A549 (cell line): Measurements from ENCODE around the gene ZDHHC16. TPM values are rescaled to one million over a fixed set of nuclear protein-coding genes. Genes with fewer than 3 reads are reported as not detected.

Source experiments
- ATAC-seq, 2 experiments: fragments of 200-7000 bp in 1 of 2; fragments of >200 bp in 1 of 2; cut with Nextera tagmentation in 1 of 2; cut with Tn5 transposase in 1 of 2; 3 replicates each; pipeline versions ENCODE4 v1.8.0 to v1.9.1; 2018 to 2020; ENCODE audit warnings: mild to moderate bottlenecking in 1 of 2, moderate library complexity in 1 of 2
- CTCF ChIA-PET: fragments of 300-600 bp; sonication (Branson Sonifier 250); formaldehyde crosslinking; extraction: SDS; loops from one replicate; lab custom pipeline; 2021; ENCODE audit warnings: antibody characterized with exemption, inconsistent platforms; lab: Yijun Ruan, JAX
- POLR2A ChIA-PET: fragments of 350-600 bp; formaldehyde crosslinking; extraction: SDS; loops from one replicate; lab custom pipeline; 2021; ENCODE audit warnings: antibody characterized with exemption, inconsistent platforms; lab: Yijun Ruan, JAX
- DNase-seq, 2 experiments: peaks; one replicate each; pipeline versions ENCODE4 v3.0.0 to v3.0.0-alpha.2; 2011 to 2016; ENCODE audit warnings: low read depth in 1 of 2, low spot score in 1 of 2
- FAIRE-seq: peaks from 2 replicates; lab custom pipeline; 2011; peaks lifted over from hg19 to GRCh38; lab: Jason Lieb, UNC
- H3K27ac ChIP-seq, 2 experiments: fragments of >200 bp; sonication (Bioruptor Twin); formaldehyde crosslinking; 3 replicates each; pipeline ENCODE4 v1.5.1; 2016 to 2017
- H3K4me1 ChIP-seq: fragments of >200 bp; sonication (Bioruptor Twin); formaldehyde crosslinking; 3 replicates; pipeline ENCODE4 v1.6.1; 2016
- H3K4me2 ChIP-seq: fragments of >200 bp; sonication (Bioruptor Twin); formaldehyde crosslinking; 3 replicates; pipeline ENCODE4 v1.6.1; 2016
- H3K4me3 ChIP-seq: fragments of >200 bp; sonication (Bioruptor Twin); formaldehyde crosslinking; 3 replicates; pipeline ENCODE4 v1.5.1; 2016
- H3K9me3 ChIP-seq: fragments of >200 bp; sonication (Bioruptor Twin); formaldehyde crosslinking; 3 replicates; pipeline ENCODE4 v1.6.1; 2016
- BCL3 ChIP-seq: fragments of >200 bp; sonication (Bioruptor Twin); formaldehyde crosslinking; IDR thresholded peaks from 3 replicates; pipeline ENCODE4 v1.6.1; 2016
- CEBPB ChIP-seq, 2 experiments: fragments of >200 bp in 1 of 2; sonication (Bioruptor Twin) in 1 of 2; formaldehyde crosslinking in 1 of 2; IDR thresholded peaks; 2 replicates each; pipeline ENCODE4 v1.6.1; 2012 to 2016
- CHD2 ChIP-seq: fragments of 150-350 bp; IDR thresholded peaks from 2 replicates; pipeline ENCODE4 v1.6.1; 2014; ENCODE audit warnings: low read length; ENCODE audit not compliant: partially characterized antibody
- CTCF ChIP-seq: fragments of >200 bp; sonication (Bioruptor Twin); formaldehyde crosslinking; IDR thresholded peaks from 3 replicates; pipeline ENCODE4 v1.5.1; 2016
- EP300 ChIP-seq, 2 experiments: fragments of >200 bp; sonication (Bioruptor Twin); formaldehyde crosslinking; IDR thresholded peaks; 2 replicates in 1 of 2; 3 replicates in 1 of 2; pipeline ENCODE4 v1.6.1; 2016 to 2017
- ESRRA ChIP-seq: fragments of 150-350 bp; IDR thresholded peaks from 2 replicates; pipeline ENCODE4 v1.6.1; 2014; ENCODE audit warnings: mild to moderate bottlenecking, low read length, borderline replicate concordance
- FOSB ChIP-seq: fragments of 250-450 bp; sonication (Bioruptor Pico); IDR thresholded peaks from 2 replicates; pipeline ENCODE4 v1.5.0; 2020; ENCODE audit warnings: mild to moderate bottlenecking, moderate library complexity
- FOSL2 ChIP-seq, 2 experiments: fragments of 450-650 bp in 1 of 2; fragments of >200 bp in 1 of 2; sonication (Bioruptor Twin) in 1 of 2; formaldehyde crosslinking; IDR thresholded peaks; 2 replicates each; pipeline versions ENCODE4 v1.5.0 to v1.6.1; 2016 to 2020; ENCODE audit warnings: mild to moderate bottlenecking in 1 of 2, moderate library complexity in 1 of 2
- FOXS1 ChIP-seq: fragments of 250-450 bp; sonication (Bioruptor Pico); IDR thresholded peaks from 2 replicates; pipeline ENCODE4 v1.5.0; 2020; ENCODE audit warnings: mild to moderate bottlenecking, moderate library complexity
- GATA3 ChIP-seq: IDR thresholded peaks from 2 replicates; pipeline ENCODE4 v1.6.1; 2012; ENCODE audit warnings: borderline replicate concordance
- HEYL ChIP-seq: fragments of 250-450 bp; sonication (Bioruptor Pico); IDR thresholded peaks from 2 replicates; pipeline ENCODE4 v1.8.0; 2021; ENCODE audit warnings: mild to moderate bottlenecking, moderate library complexity
- HOXB5 ChIP-seq: fragments of 250-450 bp; sonication (Bioruptor Pico); IDR thresholded peaks from 2 replicates; pipeline ENCODE4 v1.5.0; 2020; ENCODE audit warnings: mild to moderate bottlenecking, moderate library complexity
- KDM1A ChIP-seq: fragments of 200-600 bp; sonication (generic); IDR thresholded peaks from 2 replicates; pipeline ENCODE4 v1.6.1; 2016; ENCODE audit warnings: low read depth, mild to moderate bottlenecking
- KDM5A ChIP-seq: fragments of 200-600 bp; sonication (generic); IDR thresholded peaks from 2 replicates; pipeline ENCODE4 v1.6.1; 2016; ENCODE audit warnings: antibody characterized with exemption, mild to moderate bottlenecking
- MAZ ChIP-seq: fragments of 150-350 bp; IDR thresholded peaks from 2 replicates; pipeline ENCODE4 v1.6.1; 2014; ENCODE audit warnings: antibody characterized with exemption, low read depth, low read length, borderline replicate concordance
- MYC ChIP-seq: IDR thresholded peaks from 2 replicates; pipeline ENCODE4 v1.6.1; 2012; ENCODE audit warnings: mild to moderate bottlenecking, inconsistent platforms, low read length, improper control_type of control experiment, borderline replicate concordance
- NFE2L2 ChIP-seq: fragments of 150-350 bp; conservative IDR thresholded peaks from 2 replicates; pipeline ENCODE4 v1.6.1; 2014; ENCODE audit warnings: low read length
- PBX3 ChIP-seq: IDR thresholded peaks from 2 replicates; pipeline ENCODE4 v1.6.1; 2012
- RAD21 ChIP-seq, 2 experiments: fragments of >200 bp in 1 of 2; sonication (Bioruptor Twin) in 1 of 2; formaldehyde crosslinking in 1 of 2; IDR thresholded peaks in 1 of 2; conservative IDR thresholded peaks in 1 of 2; 2 replicates in 1 of 2; 3 replicates in 1 of 2; pipeline ENCODE4 v1.6.1; 2012 to 2018; ENCODE audit warnings: inconsistent platforms in 1 of 2
- RCOR1 ChIP-seq: fragments of 150-350 bp; IDR thresholded peaks from 2 replicates; pipeline ENCODE4 v1.6.1; 2014; ENCODE audit warnings: antibody characterized with exemption, low read length, low read depth
- REST ChIP-seq: fragments of 200-600 bp; sonication (generic); IDR thresholded peaks from 2 replicates; pipeline ENCODE4 v1.6.1; 2016; ENCODE audit warnings: antibody characterized with exemption, mild to moderate bottlenecking, moderate library complexity
- RNF2 ChIP-seq: fragments of 200-600 bp; sonication (generic); IDR thresholded peaks from 2 replicates; pipeline ENCODE4 v1.6.1; 2016; ENCODE audit warnings: low read depth, mild to moderate bottlenecking, antibody characterized with exemption, moderate library complexity, borderline replicate concordance
- SMC3 ChIP-seq: fragments of >200 bp; sonication (Bioruptor Twin); formaldehyde crosslinking; IDR thresholded peaks from 3 replicates; pipeline ENCODE4 v1.6.1; 2018; ENCODE audit warnings: inconsistent platforms
- TP53 ChIP-seq: fragments of 250-450 bp; sonication (Bioruptor Pico); IDR thresholded peaks from 2 replicates; pipeline ENCODE4 v1.5.0; 2021; ENCODE audit warnings: mild to moderate bottlenecking, moderate library complexity
- ZC3H11A ChIP-seq: fragments of 450-650 bp; IDR thresholded peaks from 2 replicates; pipeline ENCODE4 v1.6.1; 2014; ENCODE audit warnings: antibody characterized with exemption, mild to moderate bottlenecking
- ZNF302 ChIP-seq: fragments of 250-450 bp; sonication (Bioruptor Pico); IDR thresholded peaks from 2 replicates; pipeline ENCODE4 v1.9.0; 2021; ENCODE audit warnings: inconsistent platforms, mild to moderate bottlenecking, moderate library complexity
- WGBS: methylation state at CpG from one replicate; pipeline ENCODE4 v1.1.6; 2017; ENCODE audit errors: missing lambda C conversion rate; 5-methylcytosine and 5-hydroxymethylcytosine counted together
- polyA plus RNA-seq, 4 experiments: library from polyadenylated mRNA; depleted of rRNA in 3 of 4; stranded (reverse); fragments of >200 nt; fragmentation: RNase III in 1 of 4; extraction: RNeasy Plus Mini Kit Qiagen cat#74134 plus additional on column Dnase treatment in 1 of 4; gene quantifications; 2 replicates in 3 of 4; 3 replicates in 1 of 4; pipeline ENCODE4 v1.2.3, GENCODE V29; 2011 to 2017
- TF ChIP-seq, protein P1 (sequence below): IDR thresholded peaks from 2 replicates; pipeline ENCODE4 v1.6.1; 2012
- TF ChIP-seq, protein P2 (sequence below): fragments of 250-450 bp; sonication (Bioruptor Pico); IDR thresholded peaks from 2 replicates; pipeline ENCODE4 v1.5.0; 2021; ENCODE audit warnings: mild to moderate bottlenecking, moderate library complexity, borderline replicate concordance

Gene ZDHHC16
- polyA plus RNA-seq, 2 of the 4 experiments (the other 2 are of a cell fraction), result 47.7 to 57.0 TPM

DNA sequence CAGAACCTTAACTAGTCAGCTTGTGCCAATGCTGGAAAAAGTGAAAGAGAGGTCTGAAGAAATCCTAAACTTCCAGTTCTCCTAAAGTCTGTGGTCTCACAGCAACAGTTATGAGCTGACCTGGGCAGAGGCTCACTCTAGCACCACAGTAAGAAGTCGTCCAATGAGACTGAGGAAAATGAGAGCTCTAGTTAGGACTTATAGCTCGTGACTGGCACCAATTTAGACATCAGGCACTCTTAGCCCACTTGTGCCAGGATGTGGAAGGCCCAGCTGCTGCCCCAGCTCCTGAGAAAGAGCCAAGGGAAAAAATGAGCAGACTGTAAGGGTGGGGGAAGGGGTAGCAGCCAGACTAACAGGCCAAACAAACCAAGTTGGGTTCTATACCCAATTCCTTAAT is 44.6 kb downstream of the ZDHHC16 start:
- no peak for ATAC-seq
- TF ChIP-seq GATA3 (no peak), CTCF (no peak), RAD21 (conservative IDR thresholded peaks at IDR 0.05 in 1 of 2, IDR thresholded peaks at IDR 0.05 in 1 of 2) (no peak), REST (no peak), KDM1A (no peak), HOXB5 (CRISPR knock-in tag) (no peak), MAZ (no peak), BCL3 (no peak), FOSL2 (IDR thresholded peaks at IDR 0.05) (no peak), FOSL2 (CRISPR knock-in tag; IDR thresholded peaks at IDR 0.05) (no peak), KDM5A (no peak), ESRRA (no peak), ZC3H11A (no peak), HEYL (CRISPR knock-in tag) (no peak), RCOR1 (no peak), RNF2 (no peak), SMC3 (no peak), TP53 (CRISPR knock-in tag) (no peak)
- TF ChIP-seq, protein P1, sequence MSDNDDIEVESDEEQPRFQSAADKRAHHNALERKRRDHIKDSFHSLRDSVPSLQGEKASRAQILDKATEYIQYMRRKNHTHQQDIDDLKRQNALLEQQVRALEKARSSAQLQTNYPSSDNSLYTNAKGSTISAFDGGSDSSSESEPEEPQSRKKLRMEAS, result no peak
- TF ChIP-seq, all 56 proteins: peak for 0
- Histone ChIP-seq H3K9me3 (no peaks in the 10 kb centered on the region), H3K4me3 (no peak overlapping the region), H3K27ac (no peak overlapping the region), H3K4me2 (no peak overlapping the region), H3K4me1 (no peaks in the 10 kb centered on the region; the same call in 2 of the 3 replicates)
- WGBS, result 89% methylated on average over 2 of the region's 2 CpGs
- ChIA-PET CTCF (interaction anchor here (0.9 to 2.2 kb wide), 5 partner anchors 9 to 84 kb away, joined by 3 to 8 read pairs (median 6); partner anchors contain the start of gene UBTD1), POLR2A (no interaction called here)
- no peak for DNase-seq
- no peak for FAIRE-seq

DNA sequence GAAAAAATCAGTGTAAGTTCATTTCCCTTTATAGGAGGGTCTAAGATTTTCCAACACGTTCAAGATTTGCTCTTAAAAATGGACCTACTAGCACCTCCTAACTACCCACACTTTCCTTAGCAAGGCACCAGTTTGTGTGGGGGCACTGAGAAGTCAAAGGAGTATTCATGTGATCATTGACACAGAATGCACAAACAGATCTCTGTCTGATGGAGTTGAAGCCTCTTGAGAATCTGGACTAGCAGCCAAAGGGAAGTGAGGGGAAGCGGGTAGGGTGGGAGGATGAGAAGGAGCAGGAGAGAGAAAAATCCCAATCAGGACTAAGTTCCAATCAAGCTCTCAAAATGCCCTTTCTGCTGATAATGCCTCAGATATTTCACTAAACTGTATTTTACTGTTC is 48.2 kb downstream of the ZDHHC16 start:
- ChIA-PET CTCF (interaction anchor here (0.7 to 1.0 kb wide), 2 partner anchors 30 to 78 kb away, joined by 3 to 5 read pairs; no protein-coding TSS in a partner anchor), POLR2A (no interaction called here)
- no peak for FAIRE-seq
- H3K4me3 ChIP-seq, result no peak overlapping the region
- no peak overlapping the region for H3K4me2 ChIP-seq
- no peak for ATAC-seq
- no peak for DNase-seq
- no peak overlapping the region for H3K27ac ChIP-seq
- peaks cover 16% of the 10 kb centered on the region; the same call in 2 of the 3 replicates for H3K4me1 ChIP-seq
- no peaks in the 10 kb centered on the region for H3K9me3 ChIP-seq
- WGBS, result 85% methylated on average over 2 of the region's 2 CpGs
- TF ChIP-seq CEBPB (IDR thresholded peaks at IDR 0.05) (no peak), RAD21 (conservative IDR thresholded peaks at IDR 0.05 in 1 of 2, IDR thresholded peaks at IDR 0.05 in 1 of 2) (no peak), GATA3 (no peak), NFE2L2 (no peak), CHD2 (no peak), FOSB (CRISPR knock-in tag) (no peak), ZNF302 (CRISPR knock-in tag) (no peak), SMC3 (no peak), MYC (no peak), EP300 (IDR thresholded peaks at IDR 0.05) (no peak), PBX3 (no peak), RNF2 (no peak), RCOR1 (no peak), FOXS1 (no peak)
- TF ChIP-seq, protein P2, sequence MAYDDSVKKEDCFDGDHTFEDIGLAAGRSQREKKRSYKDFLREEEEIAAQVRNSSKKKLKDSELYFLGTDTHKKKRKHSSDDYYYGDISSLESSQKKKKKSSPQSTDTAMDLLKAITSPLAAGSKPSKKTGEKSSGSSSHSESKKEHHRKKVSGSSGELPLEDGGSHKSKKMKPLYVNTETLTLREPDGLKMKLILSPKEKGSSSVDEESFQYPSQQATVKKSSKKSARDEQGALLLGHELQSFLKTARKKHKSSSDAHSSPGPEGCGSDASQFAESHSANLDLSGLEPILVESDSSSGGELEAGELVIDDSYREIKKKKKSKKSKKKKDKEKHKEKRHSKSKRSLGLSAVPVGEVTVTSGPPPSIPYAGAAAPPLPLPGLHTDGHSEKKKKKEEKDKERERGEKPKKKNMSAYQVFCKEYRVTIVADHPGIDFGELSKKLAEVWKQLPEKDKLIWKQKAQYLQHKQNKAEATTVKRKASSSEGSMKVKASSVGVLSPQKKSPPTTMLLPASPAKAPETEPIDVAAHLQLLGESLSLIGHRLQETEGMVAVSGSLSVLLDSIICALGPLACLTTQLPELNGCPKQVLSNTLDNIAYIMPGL, result no peak
